Small intestine (tissue), 7 donors: ENCODE measurements around the gene DENND5A. TPM values are rescaled to one million over a fixed set of nuclear protein-coding genes. Genes with fewer than 3 reads are reported as not detected.
"Not testable (repeated sequence)": the region's sequence is repeated elsewhere in the genome, so short reads cannot be mapped to it uniquely, and the experiment has no call there.

ENCODE experiments used
- DNase-seq, 2 donors: peaks; one replicate each; pipeline versions ENCODE4 v3.0.0 to v3.0.0-alpha.2; 2013
- FAIRE-seq: peaks from 2 replicates; lab custom pipeline; 2012; peaks lifted over from hg19 to GRCh38; lab: Jason Lieb, UNC
- H3K27ac ChIP-seq, 3 donors: one replicate each; pipeline ENCODE4 v1.5.1; 2013; ENCODE audit warnings: low read length in 2 of 3, mild to moderate bottlenecking in 2 of 3, control low read depth in 1 of 3, inconsistent platforms in 1 of 3, low read depth in 1 of 3, moderate library complexity in 1 of 3
- H3K27me3 ChIP-seq, 3 donors: one replicate each; pipeline ENCODE4 v1.6.1; 2013; ENCODE audit warnings: low read length in 3 of 3, inconsistent platforms in 1 of 3; ENCODE audit not compliant: control insufficient read depth in 3 of 3, insufficient read depth in 3 of 3
- H3K36me3 ChIP-seq, 3 donors: one replicate each; pipeline ENCODE4 v1.6.1; 2013; ENCODE audit warnings: low read length in 3 of 3, inconsistent platforms in 1 of 3, low read depth in 1 of 3, mild to moderate bottlenecking in 1 of 3, moderate library complexity in 1 of 3; ENCODE audit not compliant: control insufficient read depth in 3 of 3, insufficient read depth in 2 of 3
- H3K4me1 ChIP-seq, 3 donors: one replicate each; pipeline ENCODE4 v1.6.1; 2013; ENCODE audit warnings: low read length in 2 of 3, inconsistent platforms in 1 of 3, low read depth in 1 of 3, mild to moderate bottlenecking in 1 of 3, moderate library complexity in 1 of 3; ENCODE audit not compliant: control insufficient read depth in 3 of 3, insufficient read depth in 2 of 3
- H3K4me3 ChIP-seq, 3 donors: one replicate each; pipeline ENCODE4 v1.5.1; 2013; ENCODE audit warnings: low read length in 3 of 3, control low read depth in 1 of 3, inconsistent platforms in 1 of 3, low read depth in 1 of 3, mild to moderate bottlenecking in 1 of 3, moderate library complexity in 1 of 3
- H3K9me3 ChIP-seq, 2 donors: one replicate each; pipeline ENCODE4 v1.6.1; 2013; ENCODE audit warnings: low read depth in 1 of 2, low read length in 1 of 2; ENCODE audit not compliant: control insufficient read depth in 2 of 2, insufficient read depth in 1 of 2
- WGBS, 3 donors: extraction: QIAGEN DNeasy Blood & Tissue Kit; methylation state at CpG; one replicate each; pipeline ENCODE4 v1.1.7; 2013; 5-methylcytosine and 5-hydroxymethylcytosine counted together
- polyA plus RNA-seq, 4 donors: library from polyadenylated mRNA; stranded (reverse) in 3 of 4; unstranded in 1 of 4; fragments of 200-250 nt in 3 of 4; fragments of 120-200 nt in 1 of 4; gene quantifications; one replicate each; pipeline versions ENCODE4 v1.2.1 to v1.2.3, GENCODE V29; 2013
- donor health status: healthy with polysubstance abuse.
- donor health status: control.
- donor health status: control.
- donor health status: Bipolar disorder and iron deficiency.
- donor health status: healthy.

DENND5A gene
- polyA plus RNA-seq, 4 donors = 0.89 to 17.7 (median 11.0) TPM

GRCh38 chr11:9219115-9219514 lies 46.0 kb downstream of the DENND5A start:
- no peaks in the 10 kb centered on the region for H3K9me3 ChIP-seq
- no peak overlapping the region for H3K4me3 ChIP-seq
- WGBS, 3 donors = 80 to 91% (median 91%) methylated on average over 2 of the region's 2 CpGs
- no peak overlapping the region for H3K27ac ChIP-seq
- DNase-seq (no peak), FAIRE-seq (no peak)
- no peaks in the 10 kb centered on the region for H3K36me3 ChIP-seq
- H3K27me3 ChIP-seq = no peaks in the 10 kb centered on the region
- H3K4me1 ChIP-seq = no peaks in the 10 kb centered on the region

- WGBS, 3 donors = 87 to 98% (median 91%) methylated on average over 5 of the region's 5 CpGs
- no peak for DNase-seq
- H3K9me3 ChIP-seq = no peaks in the 10 kb centered on the region
- FAIRE-seq = no peak
- H3K36me3 ChIP-seq = no peaks in the 10 kb centered on the region
- H3K4me3 ChIP-seq = no peak overlapping the region
- no peak overlapping the region for H3K27ac ChIP-seq
- no peaks in the 10 kb centered on the region for H3K4me1 ChIP-seq
- no peaks in the 10 kb centered on the region for H3K27me3 ChIP-seq
These were observed 50.4 kb downstream of the DENND5A start for GRCh38 chr11:9214765-9215164.

- no peaks in the 10 kb centered on the region for H3K4me1 ChIP-seq
- H3K36me3 ChIP-seq = no peaks in the 10 kb centered on the region
- 93 to 97% (median 94%) methylated on average over 3 of the region's 3 CpGs for WGBS, 3 donors
- FAIRE-seq (no peak), DNase-seq (no peak)
- H3K4me3 ChIP-seq = no peak overlapping the region
- H3K27ac ChIP-seq = no peak overlapping the region
- H3K9me3 ChIP-seq = no peaks in the 10 kb centered on the region
- no peaks in the 10 kb centered on the region for H3K27me3 ChIP-seq
These were observed 53.8 kb downstream of the DENND5A start for GRCh38 chr11:9211322-9211721.

DNA sequence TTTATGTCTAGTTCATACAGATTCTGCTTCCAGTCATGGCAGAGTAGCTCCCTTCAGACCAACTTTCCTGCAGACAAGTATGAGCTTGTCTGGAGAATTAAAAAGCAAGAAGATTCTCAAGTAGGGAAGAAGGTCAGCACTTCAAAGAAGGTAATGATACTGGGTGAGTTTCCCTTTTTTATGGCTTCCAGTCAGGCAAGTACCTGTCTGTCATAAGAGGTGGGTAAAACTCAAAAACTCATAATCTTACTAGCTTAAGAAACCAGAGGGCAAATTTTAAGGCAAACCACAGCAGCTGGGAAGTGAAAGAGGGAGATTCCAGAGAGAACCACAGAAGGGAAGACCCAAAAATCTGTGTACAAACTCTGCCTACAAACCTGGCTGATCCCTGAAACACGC lies 54.2 kb downstream of the DENND5A start:
- H3K4me3 ChIP-seq = no peak overlapping the region
- no peaks in the 10 kb centered on the region for H3K9me3 ChIP-seq
- 70 to 82% (median 79%) methylated on average over 1 of the region's 1 CpG for WGBS, 3 donors
- H3K27ac ChIP-seq = no peak overlapping the region
- FAIRE-seq = no peak
- no peaks in the 10 kb centered on the region for H3K36me3 ChIP-seq
- no peak for DNase-seq
- H3K27me3 ChIP-seq = no peaks in the 10 kb centered on the region
- H3K4me1 ChIP-seq = no peaks in the 10 kb centered on the region

GRCh38 chr11:9210224-9210921 lies 54.8 kb downstream of the DENND5A start:
- Histone ChIP-seq H3K36me3 (no peaks in the 10 kb centered on the region), H3K9me3 (no peaks in the 10 kb centered on the region), H3K4me3 (no peak overlapping the region), H3K4me1 (no peaks in the 10 kb centered on the region), H3K27ac (no peak overlapping the region), H3K27me3 (no peaks in the 10 kb centered on the region)
- no peak for FAIRE-seq
- 71 to 75% (median 73%) methylated on average over 5 of the region's 5 CpGs for WGBS, 3 donors
- DNase-seq = no peak

DNA sequence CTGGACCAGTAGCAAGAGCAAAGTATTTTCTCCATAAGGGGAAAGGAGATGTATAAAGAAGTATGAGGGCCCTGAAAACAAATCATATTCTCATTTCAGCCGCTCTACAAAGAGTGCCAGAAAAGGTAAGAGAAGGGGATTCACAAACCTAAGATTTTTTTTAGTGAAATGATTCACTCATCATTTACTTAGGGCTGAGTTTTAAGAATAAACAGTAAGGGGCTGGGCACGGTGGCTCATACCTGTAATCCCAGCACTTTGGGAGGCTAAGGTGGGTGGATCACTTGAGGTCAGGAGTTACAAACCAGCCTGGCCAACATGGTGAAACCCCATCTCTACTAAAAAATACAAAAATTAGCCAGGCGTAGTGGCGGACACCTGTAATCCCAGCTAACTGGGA lies 55.5 kb downstream of the DENND5A start:
- H3K27ac ChIP-seq, H3K4me3 ChIP-seq, H3K27me3 ChIP-seq, H3K4me1 ChIP-seq, FAIRE-seq, H3K9me3 ChIP-seq, H3K36me3 ChIP-seq, DNase-seq: not testable (repeated sequence)
- 88 to 90% (median 89%) methylated on average over 4 of the region's 4 CpGs for WGBS, 3 donors

DNA sequence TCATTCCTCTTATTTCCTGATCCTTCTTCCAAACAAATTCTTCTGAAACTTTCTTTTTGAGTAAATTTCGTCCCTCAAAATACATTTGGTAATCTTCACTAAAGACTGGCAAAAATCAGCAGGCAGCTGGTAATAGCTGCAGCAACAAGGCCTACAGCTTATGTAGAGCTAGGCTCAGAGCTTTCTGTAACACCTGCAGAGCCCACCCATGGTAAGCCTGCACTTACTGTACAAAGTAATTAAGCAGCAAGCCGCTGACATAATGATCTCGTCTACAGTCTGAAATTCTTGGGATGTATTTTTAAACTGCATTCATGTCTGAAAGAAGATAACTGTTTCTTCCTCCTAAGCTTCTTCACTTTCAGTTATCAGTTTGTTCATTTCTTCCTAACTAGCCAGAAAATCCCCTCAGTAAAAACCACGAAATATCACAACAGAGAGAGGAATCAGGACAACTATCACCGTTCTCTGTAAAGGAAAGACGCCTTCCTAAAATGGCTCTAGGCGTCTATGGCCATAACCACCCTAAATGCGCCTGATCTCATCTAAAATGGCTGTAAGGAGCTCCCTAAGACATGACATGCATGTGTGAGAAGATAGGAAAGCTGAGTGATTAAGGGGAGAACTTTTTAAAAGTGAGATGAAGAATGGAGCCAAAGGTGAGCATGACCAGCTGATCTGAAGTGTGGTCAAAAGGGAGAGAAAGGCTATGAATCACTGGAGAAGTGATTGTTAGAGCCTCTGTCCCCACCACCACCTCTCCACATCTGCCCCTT lies 56.2 kb downstream of the DENND5A start:
- Histone ChIP-seq H3K4me3 (no peak overlapping the region), H3K36me3 (peaks cover 0 to under 1% (median 0%) of the 10 kb centered on the region in 3 donors), H3K27me3 (no peaks in the 10 kb centered on the region), H3K9me3 (no peaks in the 10 kb centered on the region), H3K4me1 (no peaks in the 10 kb centered on the region), H3K27ac (peak overlapping the region in 1 of 3 donors; percentile 31)
- WGBS, 3 donors = 76 to 86% (median 79%) methylated on average over 8 of the region's 8 CpGs
- no peak for DNase-seq
- FAIRE-seq = no peak

DNA sequence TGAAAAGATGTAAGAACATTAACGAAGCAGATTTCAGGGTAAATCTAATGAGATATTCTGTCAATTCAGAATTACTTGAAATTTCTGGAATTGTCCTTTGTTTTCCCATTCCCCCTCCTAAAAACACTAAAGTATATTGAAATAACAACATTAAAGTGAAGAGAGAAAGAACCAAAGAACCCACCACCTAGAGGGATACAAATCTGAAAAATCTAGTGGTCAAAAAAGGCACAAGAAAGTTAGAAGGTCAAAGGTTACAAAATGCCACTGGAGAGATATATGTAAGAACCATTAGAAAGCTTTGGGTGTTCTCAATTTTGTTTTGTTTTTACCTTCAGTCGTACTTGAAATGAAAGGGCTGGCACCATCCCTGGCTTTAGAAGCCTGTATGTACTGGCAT lies 57.9 kb downstream of the DENND5A start:
- Histone ChIP-seq H3K4me1 (no peaks in the 10 kb centered on the region), H3K4me3 (no peak overlapping the region), H3K9me3 (no peaks in the 10 kb centered on the region), H3K27ac (no peak overlapping the region), H3K27me3 (no peaks in the 10 kb centered on the region), H3K36me3 (peaks cover 0 to 6% (median 0%) of the 10 kb centered on the region in 3 donors)
- no peak for FAIRE-seq
- 94 to 98% (median 96%) methylated on average over 2 of the region's 2 CpGs for WGBS, 3 donors
- no peak for DNase-seq
